CD4-positive, alpha-beta T cell (primary cell): Measurements from ENCODE around the gene DCHS1. TPM values are rescaled to one million over a fixed set of nuclear protein-coding genes. Genes with fewer than 3 reads are reported as not detected.

Experiments used
- ATAC-seq: fragments of 200-7000 bp; cut with Tn5 transposase; one replicate; pipeline ENCODE4 v1.10.0; 2022; ENCODE audit warnings: mild to moderate bottlenecking; ENCODE audit not compliant: poor library complexity
- CTCF ChIA-PET: fragments of 350-600 bp; sonication (Branson Sonifier 250); formaldehyde crosslinking; loops from one replicate; lab custom pipeline; 2021; ENCODE audit warnings: antibody characterized with exemption, inconsistent platforms; lab: Charles Lee
- POLR2A ChIA-PET: fragments of 350-600 bp; sonication (Branson Sonifier 250); formaldehyde crosslinking; loops from one replicate; lab custom pipeline; 2021; ENCODE audit warnings: antibody characterized with exemption, inconsistent platforms; lab: Charles Lee
- DNase-seq, 14 experiments: peaks; one replicate each; pipeline ENCODE4 v3.0.0-alpha.2; 2013 to 2020; ENCODE audit warnings: mixed read lengths in 2 of 14
- H3K27ac ChIP-seq, 2 donors: one replicate each; pipeline versions ENCODE4 v1.5.1 to v1.7.0; 2013; ENCODE audit warnings: low read length in 2 of 2, low read depth in 1 of 2, mild to moderate bottlenecking in 1 of 2
- H3K27me3 ChIP-seq, 2 experiments: 1 replicate in 1 of 2; 2 replicates in 1 of 2; pipeline versions ENCODE4 v1.6.1 to v1.7.0; 2013; ENCODE audit warnings: low read length in 2 of 2, control low read depth in 1 of 2, mild to moderate bottlenecking in 1 of 2, moderate library complexity in 1 of 2; ENCODE audit not compliant: insufficient read depth in 2 of 2, control insufficient read depth in 1 of 2
- H3K36me3 ChIP-seq: one replicate; pipeline ENCODE4 v1.6.1; 2013; ENCODE audit warnings: low read length, control low read depth; ENCODE audit not compliant: insufficient read depth
- H3K4me1 ChIP-seq: one replicate; pipeline ENCODE4 v1.6.1; 2013; ENCODE audit warnings: low read length, control low read depth; ENCODE audit not compliant: insufficient read depth
- H3K4me3 ChIP-seq: one replicate; pipeline ENCODE4 v1.5.1; 2013; ENCODE audit warnings: mild to moderate bottlenecking, low read length, moderate library complexity
- H3K9me3 ChIP-seq, 2 experiments: 1 replicate in 1 of 2; 2 replicates in 1 of 2; pipeline versions ENCODE4 v1.6.1 to v1.7.0; 2013; ENCODE audit warnings: low read length in 2 of 2, mild to moderate bottlenecking in 2 of 2, control low read depth in 1 of 2, moderate library complexity in 1 of 2; ENCODE audit not compliant: control insufficient read depth in 1 of 2, insufficient read depth in 1 of 2
- H3K27ac Mint-ChIP-seq: one replicate; pipeline ENCODE4 v1.8.0; 2020; ENCODE audit warnings: mixed read lengths
- H3K27me3 Mint-ChIP-seq: one replicate; pipeline ENCODE4 v1.8.0; 2021; ENCODE audit warnings: mixed read lengths
- H3K36me3 Mint-ChIP-seq: one replicate; pipeline ENCODE4 v1.8.0; 2021; ENCODE audit warnings: low read depth, mixed read lengths
- H3K4me1 Mint-ChIP-seq: one replicate; pipeline ENCODE4 v1.8.0; 2021; ENCODE audit warnings: low read depth, mixed read lengths
- H3K4me3 Mint-ChIP-seq: one replicate; pipeline ENCODE4 v1.8.0; 2020; ENCODE audit warnings: mild to moderate bottlenecking, mixed read lengths
- H3K9me3 Mint-ChIP-seq: one replicate; pipeline ENCODE4 v1.8.0; 2020; ENCODE audit warnings: mixed read lengths
- CTCF ChIP-seq: fragments of 200-600 bp; IDR thresholded peaks from one replicate; pipeline ENCODE4 v1.8.0; 2022; ENCODE audit warnings: antibody characterized with exemption, mild to moderate bottlenecking
- intact Hi-C, 2 experiments: fragments of 100-400 bp; cut with DNase I in 1 of 2; cut with micrococcal nuclease in 1 of 2; formaldehyde crosslinking; loops; one replicate each; pipeline versions ENCODE4 v1.15.1 to v1.9.0; 2023 to 2025; cut with DNase I, micrococcal nuclease
- total RNA-seq, 174 experiments: library from RNA in 2 of 174; stranded (reverse) in 2 of 174; gene quantifications; one replicate each; pipeline ENCODE4 v1.2.3 and lab custom pipeline; 2021 to 2026

The DCHS1 gene
- total RNA-seq, 2 experiments from 2014 or later, result 9.7 TPM

DNA sequence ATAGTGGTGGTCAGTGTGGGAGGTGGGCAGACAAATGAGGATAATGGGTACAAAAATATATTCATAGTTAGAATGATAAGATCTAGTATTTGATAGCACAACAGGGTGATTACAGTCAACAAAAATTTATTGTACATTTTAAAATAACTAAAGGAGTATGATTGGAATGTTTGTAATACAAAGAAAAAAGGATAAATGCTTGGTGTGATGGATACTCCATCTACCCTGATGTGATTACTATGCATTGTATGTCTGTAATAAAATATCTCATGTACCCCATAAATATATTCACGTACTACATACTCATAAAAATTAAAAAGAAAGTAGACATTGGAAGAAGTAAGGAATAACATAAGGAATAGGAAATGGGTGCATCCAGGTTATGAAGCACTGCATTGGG is 67.6 kb downstream of the DCHS1 start:
- no peaks in the 10 kb centered on the region for H3K27me3 Mint-ChIP-seq
- H3K4me1 Mint-ChIP-seq, result no peaks in the 10 kb centered on the region
- intact Hi-C loops, result no loop called here
- CTCF ChIA-PET, result no interaction called here
- H3K36me3 Mint-ChIP-seq, result peaks cover 68% of the 10 kb centered on the region
- H3K27ac Mint-ChIP-seq, result no peak overlapping the region
- peaks cover 11% of the 10 kb centered on the region for H3K36me3 ChIP-seq
- no peak overlapping the region for H3K27ac ChIP-seq
- no peak for TF ChIP-seq CTCF
- peaks cover under 1% of the 10 kb centered on the region for H3K4me1 ChIP-seq
- DNase-seq, result no peak
- H3K9me3 Mint-ChIP-seq, result peaks cover 14% of the 10 kb centered on the region
- no peak overlapping the region for H3K4me3 Mint-ChIP-seq
- no peak overlapping the region for H3K4me3 ChIP-seq
- no peaks in the 10 kb centered on the region for H3K27me3 ChIP-seq
- H3K9me3 ChIP-seq, result peaks cover 0 to 16% of the 10 kb centered on the region in 2 experiments
- POLR2A ChIA-PET, result no interaction called here
- no peak for ATAC-seq

- Histone ChIP-seq H3K9me3 (peaks cover 0 to 16% of the 10 kb centered on the region in 2 experiments), H3K36me3 (peaks cover 11% of the 10 kb centered on the region), H3K27me3 (no peaks in the 10 kb centered on the region), H3K4me3 (no peak overlapping the region), H3K27ac (no peak overlapping the region), H3K4me1 (no peaks in the 10 kb centered on the region)
- Mint-ChIP-seq H3K27ac (no peak overlapping the region), H3K36me3 (peaks cover 70% of the 10 kb centered on the region), H3K4me1 (no peaks in the 10 kb centered on the region), H3K4me3 (no peak overlapping the region), H3K9me3 (peaks cover 17% of the 10 kb centered on the region), H3K27me3 (no peaks in the 10 kb centered on the region)
- intact Hi-C loops, result no loop called here
- POLR2A ChIA-PET, result no interaction called here
- TF ChIP-seq CTCF, result no peak
- no peak for DNase-seq
- ATAC-seq, result no peak
- CTCF ChIA-PET, result no interaction called here
Measured at GRCh38 chr11:6587360-6587953, 68.2 kb downstream of the DCHS1 start.

DNA sequence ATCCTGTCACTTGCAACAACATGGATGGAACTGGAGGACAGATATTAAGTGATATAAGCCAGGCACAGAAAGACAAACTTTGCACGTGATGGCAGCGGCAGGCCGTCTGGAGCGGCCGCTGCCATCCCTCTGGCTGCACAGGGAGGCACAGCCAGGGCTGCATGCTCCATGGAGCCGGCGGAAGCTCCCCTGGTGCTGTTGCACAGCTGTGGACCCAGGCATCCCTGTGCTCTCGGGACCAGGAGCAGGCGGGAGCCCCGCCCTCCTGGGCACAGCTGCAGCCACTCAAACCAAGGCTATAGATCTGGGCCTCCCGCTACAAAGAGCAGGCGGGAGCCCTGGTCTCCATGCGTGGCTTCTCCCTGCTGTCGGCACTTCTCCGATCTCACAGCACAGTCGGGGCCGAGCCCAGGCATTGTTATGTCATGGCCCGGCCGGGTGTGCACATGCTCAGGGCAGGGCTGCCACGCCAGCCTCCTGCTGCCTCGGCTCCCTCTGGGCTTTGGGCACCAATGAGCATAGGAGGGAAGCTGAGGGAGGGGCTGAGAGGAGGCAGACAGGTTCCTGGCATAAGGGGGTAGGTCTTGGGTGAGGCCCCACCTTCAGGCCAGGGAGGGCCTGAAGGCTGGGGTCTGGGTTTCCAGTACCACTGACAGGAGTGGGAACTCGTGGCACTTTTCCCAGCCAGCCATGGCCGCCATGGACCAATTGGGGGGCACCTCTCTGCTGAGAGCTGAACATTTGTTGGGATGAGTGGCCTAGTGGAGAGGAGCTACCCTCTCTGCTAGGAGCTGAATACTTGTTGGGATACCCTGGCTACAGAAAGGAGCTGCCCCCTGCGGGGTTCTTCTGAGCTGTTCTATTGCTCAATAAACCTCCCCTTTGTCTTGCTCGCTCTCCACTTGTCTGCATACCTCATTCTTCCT is 68.9 kb downstream of the DCHS1 start:
- Mint-ChIP-seq H3K9me3 (peaks cover 17% of the 10 kb centered on the region), H3K36me3 (peaks cover 68% of the 10 kb centered on the region), H3K27me3 (no peaks in the 10 kb centered on the region), H3K27ac (no peak overlapping the region), H3K4me3 (no peak overlapping the region), H3K4me1 (no peaks in the 10 kb centered on the region)
- ATAC-seq (no peak), DNase-seq (no peak)
- CTCF ChIA-PET, result no interaction called here
- no peaks in the 10 kb centered on the region for H3K27me3 ChIP-seq
- H3K4me3 ChIP-seq, result no peak overlapping the region
- intact Hi-C loops, result no loop called here
- H3K9me3 ChIP-seq, result peaks cover 0 to 16% of the 10 kb centered on the region in 2 experiments
- H3K27ac ChIP-seq, result no peak overlapping the region
- peaks cover 11% of the 10 kb centered on the region for H3K36me3 ChIP-seq
- POLR2A ChIA-PET, result no interaction called here
- TF ChIP-seq CTCF, result no peak
- no peaks in the 10 kb centered on the region for H3K4me1 ChIP-seq
